GM18873 (cell line): Measurements from ENCODE around the gene MRPL58.

ENCODE experiments used
- ATAC-seq: cut with Tn5 transposase; IDR thresholded peaks from one replicate; pipeline ENCODE4 v1.9.1; 2021; ENCODE audit warnings: mild to moderate bottlenecking, moderate library complexity, moderate number of reproducible peaks; ENCODE audit not compliant: unreplicated experiment, low FRiP score

MRPL58 gene

DNA sequence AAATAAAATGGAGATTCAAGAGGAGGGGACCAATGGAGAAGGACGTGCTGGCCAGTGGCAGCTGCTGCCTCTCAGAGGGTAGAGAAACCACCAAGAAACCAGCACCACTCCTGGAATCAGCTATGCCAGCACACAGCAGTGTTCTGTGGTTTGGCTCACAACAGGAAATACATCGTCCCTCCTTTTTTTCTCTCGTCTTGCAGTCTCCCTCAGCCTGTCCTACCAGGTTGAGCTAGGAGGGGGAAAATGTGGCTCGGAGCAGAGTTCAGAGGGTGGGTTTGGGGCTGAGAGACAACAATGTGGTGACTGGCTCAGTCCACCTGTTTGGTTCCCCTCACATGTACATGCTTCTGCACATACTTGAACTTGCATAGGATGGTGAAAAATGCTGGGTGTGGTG is 55.4 kb downstream of the MRPL58 start:
- no peak for ATAC-seq

DNA sequence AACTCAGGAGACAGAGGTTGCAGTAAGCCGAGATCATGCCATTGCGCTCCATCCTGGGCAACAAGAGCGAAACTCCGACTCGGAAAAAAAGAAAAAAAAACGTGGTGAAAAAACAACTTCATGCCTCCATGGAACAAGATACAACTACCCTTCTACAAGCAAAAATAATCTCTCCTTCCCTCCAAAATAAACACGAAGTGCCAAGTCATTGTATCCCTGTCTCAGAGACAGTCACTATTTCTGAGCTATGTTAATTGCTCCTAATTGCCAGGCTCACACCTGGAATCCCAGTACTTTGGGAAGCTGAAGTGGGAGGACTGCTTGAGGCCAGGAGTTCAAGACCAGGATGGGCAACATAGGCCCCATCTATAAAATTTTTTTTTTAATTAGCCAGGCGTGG is 56.3 kb downstream of the MRPL58 start:
- no peak for ATAC-seq

DNA sequence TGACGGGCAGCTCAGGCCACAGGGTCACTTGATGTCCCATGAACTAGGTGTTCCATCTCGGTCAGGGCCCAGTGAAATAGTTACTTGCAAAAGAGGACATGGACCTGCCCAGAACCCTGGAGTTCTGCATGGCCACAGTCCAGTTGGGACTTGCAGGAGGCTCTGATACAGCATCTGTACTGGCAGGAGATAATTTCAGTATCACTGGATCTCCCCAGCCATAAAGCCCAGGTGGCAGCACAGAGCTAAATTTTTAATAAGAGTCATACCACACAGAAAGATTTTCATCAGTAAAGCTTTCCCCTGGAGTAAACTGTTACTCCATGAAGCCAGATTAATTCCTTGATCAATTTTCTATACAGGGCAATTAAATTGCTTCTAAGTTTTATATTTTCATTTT is 57.3 kb downstream of the MRPL58 start:
- no peak for ATAC-seq
